Stimulated activated CD4-positive, alpha-beta T cell treated with anti-CD3 and anti-CD28 coated beads, Interleukin-1b, Interleukin-23, amount 100 ng/mL, for 1 hour (primary cell): ENCODE results near the gene MPST.

Experiments
- DNase-seq, 2 donors: peaks; one replicate each; pipeline ENCODE4 v3.0.0-alpha.2; 2020; ENCODE audit warnings: low read depth in 2 of 2

MPST gene

GRCh38 chr22:37044634-37045625 is 25.4 kb downstream of the MPST start:
- no peak for DNase-seq

- DNase-seq, result no peak
These were observed 26.4 kb downstream of the MPST start for GRCh38 chr22:37045958-37046357.

DNA sequence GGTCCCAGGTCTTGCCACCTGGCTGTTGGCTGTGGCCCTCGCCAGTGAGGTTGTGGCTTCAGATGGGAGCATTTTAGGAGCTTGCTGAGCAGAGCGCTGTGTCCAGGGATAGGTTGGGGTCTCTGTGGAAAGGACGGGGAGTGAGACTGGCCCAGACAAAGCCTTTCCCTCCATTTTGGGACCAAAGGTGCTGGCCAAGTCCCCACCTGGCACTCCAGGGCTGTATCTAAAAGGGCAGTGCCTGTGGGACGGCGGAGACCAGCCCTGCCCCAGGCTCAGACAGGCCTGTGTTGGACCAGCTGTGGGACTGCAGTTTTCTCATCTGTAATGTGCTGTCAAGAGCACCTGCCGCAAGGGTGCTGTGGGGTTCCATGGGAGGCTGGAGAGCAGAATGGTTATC is 27.0 kb downstream of the MPST start:
- DNase-seq, result no peak

DNA sequence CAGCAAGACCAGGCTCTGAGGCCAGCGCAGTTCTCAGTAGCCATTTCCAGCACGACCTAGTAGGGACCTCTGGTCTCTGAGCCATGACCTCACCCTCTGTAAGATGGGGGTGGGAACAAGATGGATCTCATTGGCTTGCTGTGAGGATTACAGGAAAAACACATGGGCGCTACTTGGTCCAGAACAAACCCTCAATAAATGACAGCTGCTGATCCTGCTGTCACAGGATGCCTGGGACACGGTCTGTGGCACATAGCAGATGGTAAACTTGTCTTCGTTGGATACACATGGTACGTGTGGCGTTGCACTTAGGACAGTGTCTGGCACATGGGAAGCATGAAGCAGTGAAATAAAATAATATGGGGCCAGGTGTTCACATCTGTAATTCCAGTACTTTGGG is 27.5 kb downstream of the MPST start:
- no peak for DNase-seq

DNA sequence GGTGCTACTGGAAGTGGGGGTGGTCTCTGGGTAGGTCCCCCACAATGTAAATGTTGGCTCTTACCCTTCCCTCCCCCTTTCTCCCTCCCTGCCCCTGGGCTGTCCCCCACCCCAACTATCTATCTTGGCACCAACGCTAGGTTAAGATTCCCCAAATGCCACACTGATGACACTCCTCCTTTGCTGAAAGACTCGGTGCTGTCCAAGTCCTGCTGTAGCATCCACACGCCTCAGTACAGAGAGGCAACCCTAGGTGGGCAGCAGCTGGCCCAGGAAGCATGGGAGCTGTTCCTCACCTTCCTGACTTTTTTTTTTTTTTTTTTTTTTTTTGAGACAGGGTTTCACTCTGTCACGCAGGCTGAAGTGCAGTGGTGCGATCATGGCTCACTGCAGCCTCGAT is 28.6 kb downstream of the MPST start:
- no peak for DNase-seq

GRCh38 chr22:37049224-37049623 is 29.7 kb downstream of the MPST start:
- DNase-seq, result no peak

- no peak for DNase-seq
These were observed 31.4 kb downstream of the MPST start for GRCh38 chr22:37050913-37051312.

DNA sequence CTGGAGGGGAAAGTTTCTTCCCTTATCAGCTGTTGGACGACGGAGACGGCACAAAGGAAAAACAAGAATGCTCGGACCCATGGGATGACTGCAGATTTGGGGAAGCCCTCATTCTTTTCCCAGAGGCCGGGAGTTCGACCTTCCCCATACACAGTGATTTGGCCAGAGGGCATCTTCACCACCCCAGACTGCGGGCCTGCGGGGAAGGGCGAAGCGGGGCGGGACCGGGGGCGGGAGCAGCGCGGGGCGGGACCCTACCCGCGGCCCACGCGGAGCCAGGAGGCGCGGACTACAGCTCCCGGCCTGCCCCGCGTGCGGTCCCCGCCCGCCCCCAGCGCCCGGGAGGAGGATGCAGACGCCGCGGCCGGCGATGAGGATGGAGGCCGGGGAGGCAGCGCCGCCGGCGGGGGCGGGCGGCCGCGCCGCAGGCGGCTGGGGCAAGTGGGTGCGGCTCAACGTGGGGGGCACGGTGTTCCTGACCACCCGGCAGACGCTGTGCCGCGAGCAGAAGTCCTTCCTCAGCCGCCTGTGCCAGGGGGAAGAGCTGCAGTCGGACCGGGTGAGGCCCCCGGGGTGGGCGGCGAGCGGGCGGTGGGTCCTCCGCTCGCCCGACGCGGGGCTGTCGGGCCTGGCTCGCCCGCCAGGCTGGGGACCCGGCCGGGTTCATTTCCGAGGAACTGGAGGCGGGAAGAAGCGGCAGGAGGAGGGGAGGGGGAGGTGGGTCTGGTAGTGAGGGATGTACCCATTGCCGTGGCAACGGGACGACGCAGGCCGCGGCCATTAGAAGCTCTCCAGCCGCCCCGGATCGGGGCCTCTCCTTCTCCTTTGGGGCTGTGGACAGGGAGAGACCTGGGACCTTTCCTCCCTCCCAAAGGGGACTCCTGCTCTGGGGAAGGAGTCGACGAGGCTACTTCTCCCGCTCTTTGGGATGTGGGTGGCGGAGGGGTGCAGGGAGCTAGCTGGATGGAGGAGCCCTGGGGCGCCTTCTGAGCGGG is 32.1 kb downstream of the MPST start, which contains the start of gene KCTD17:
Gene KCTD17, plus strand, starts transcription at position 352 of the 995 bp plus-strand sequence. Its CDS starts 19 bp downstream, at position 371.
- DNase-seq, result peak; percentile 36 to 56

DNA sequence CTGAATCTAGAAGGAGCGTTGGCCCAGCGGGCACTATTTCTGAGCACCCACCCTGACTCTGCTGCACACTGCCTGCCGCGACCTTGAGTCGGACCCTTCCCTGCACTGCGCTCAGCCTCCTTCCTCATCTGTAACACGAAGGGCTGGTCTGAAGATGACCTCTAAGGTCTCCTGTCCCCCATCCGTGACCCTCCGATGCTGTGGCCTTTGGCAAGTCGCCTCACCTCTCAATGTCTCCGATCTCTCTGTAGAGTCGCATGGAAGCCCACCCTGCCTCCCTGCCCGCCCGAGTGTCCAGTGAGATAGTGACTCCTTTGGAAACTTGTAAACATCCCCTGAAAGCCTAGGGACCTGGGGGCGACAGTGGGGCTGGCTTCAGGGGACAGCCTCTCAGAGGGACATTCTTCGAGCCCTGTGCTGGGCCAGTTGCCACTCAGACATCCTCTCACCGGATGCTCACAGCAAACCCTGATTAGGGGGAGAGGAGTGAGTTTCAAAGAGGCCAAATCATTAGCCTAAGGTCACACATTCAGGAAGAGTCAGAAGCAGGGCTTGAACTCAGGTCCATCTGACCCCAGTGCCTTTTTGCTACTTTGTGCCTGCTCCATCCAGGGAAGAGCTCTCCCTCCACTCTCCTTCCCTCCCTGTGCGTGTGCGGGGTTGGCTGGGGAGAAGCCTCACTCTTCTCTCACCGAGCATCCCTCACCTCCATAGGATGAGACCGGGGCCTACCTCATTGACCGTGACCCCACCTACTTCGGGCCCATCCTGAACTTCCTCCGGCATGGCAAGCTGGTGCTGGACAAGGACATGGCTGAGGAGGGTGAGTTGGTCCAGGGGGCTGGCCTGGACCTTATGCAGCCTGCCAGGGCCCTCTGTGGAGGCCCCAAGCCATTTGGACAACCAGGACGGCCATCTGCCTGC is 33.1 kb downstream of the MPST start:
- DNase-seq, result no peak

- no peak for DNase-seq
These were observed 33.9 kb downstream of the MPST start for GRCh38 chr22:37053310-37054055.

DNA sequence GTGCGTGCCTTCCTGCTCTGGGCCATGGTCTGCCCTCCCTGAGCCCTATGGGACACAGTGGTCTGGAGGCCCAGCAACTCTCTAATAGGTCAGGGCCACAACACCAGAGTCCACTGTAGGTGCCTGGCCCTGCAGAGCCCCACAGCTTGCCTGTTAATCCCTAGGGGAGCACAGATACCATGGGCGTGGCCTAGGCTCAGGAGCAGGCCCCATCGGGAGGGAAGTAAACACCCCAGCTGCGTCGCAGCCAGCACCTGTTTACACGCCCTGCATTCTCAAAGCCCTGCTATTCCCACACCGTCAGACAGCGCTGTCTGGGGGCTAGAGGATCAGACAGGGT is 34.5 kb downstream of the MPST start:
- DNase-seq, result no peak

GRCh38 chr22:37054600-37055365 is 35.2 kb downstream of the MPST start:
- DNase-seq, result no peak

GRCh38 chr22:37056246-37056645 is 36.7 kb downstream of the MPST start:
- DNase-seq, result no peak

GRCh38 chr22:37057226-37057625 is 37.7 kb downstream of the MPST start:
- no peak for DNase-seq

GRCh38 chr22:37057796-37058510 is 38.4 kb downstream of the MPST start:
- no peak for DNase-seq

DNA sequence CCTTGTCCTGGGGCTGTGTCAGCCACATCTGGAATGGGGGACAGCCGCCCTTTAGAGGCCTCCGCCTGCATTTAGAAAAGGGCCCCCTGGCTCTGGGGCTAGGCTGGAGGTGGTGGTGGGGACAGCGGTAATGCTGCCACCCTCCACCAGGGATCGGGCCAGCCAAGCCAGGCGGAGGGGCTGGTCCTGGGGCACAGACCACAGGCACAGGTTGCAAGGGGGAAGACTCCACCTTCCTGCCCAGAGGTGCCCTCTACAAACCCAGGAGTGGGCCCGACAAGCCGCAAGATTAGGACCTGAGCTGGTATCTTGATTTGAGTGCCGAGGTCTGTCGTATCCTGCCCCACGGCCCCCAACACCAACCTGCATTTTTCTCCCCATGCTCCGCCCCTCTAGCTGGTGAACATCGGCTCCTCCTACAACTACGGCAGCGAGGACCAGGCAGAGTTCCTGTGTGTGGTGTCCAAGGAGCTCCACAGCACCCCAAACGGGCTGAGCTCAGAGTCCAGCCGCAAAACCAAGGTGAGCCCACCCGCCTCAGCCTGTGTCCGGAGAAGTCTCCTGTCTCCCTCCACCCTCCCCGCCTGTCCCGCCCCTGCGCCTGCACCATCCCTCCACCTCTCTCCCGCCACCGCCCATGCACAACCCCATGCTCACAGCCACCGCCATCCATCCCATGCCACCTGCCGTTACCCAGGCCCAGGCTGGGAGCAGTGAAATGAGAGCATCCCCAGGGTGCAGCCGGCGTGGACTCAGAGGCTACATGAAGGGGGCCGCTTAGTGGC is 39.6 kb downstream of the MPST start:
- no peak for DNase-seq

DNA sequence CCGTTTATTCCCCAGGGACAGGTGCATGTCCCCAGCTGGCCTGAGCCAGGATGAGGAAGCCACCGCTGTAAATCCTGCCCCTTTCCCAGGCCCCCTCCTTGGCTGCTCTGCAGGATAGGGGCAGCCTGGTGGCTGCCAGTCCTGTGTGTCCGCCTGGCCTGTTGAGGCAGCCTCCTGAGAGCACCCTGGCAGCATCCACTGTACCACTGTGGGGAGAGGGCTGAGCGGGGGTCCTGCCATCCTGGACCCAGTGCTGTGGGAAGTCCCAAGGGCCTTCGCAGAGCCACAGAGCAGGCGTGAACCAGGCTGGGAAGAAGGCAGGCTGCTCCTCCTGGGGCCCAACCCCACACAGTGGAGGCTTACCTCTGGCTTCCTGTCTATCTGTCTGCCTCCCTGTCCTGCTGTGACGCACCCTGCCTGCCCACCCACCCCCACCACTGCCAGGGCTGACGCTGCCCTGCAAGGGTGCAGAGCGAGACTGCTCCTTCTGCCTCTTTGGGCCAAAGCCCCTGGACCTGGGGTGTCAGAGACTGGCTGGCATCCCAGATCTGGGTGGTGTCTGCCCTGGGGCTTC is 40.4 kb downstream of the MPST start:
- no peak for DNase-seq
